Parathyroid adenoma (tissue), 2 donors: ENCODE data around the gene ECE1.
"Not testable (repeated sequence)": the region's sequence is repeated elsewhere in the genome, so short reads cannot be mapped to it uniquely, and the experiment has no call there.

Experiments
- H2AFZ ChIP-seq: fragments of 300-600 bp; sonication (generic); one replicate; pipeline ENCODE4 v1.7.0; 2017; ENCODE audit warnings: antibody characterized with exemption, mild to moderate bottlenecking
- H3K27ac ChIP-seq: fragments of 300-600 bp; sonication (generic); one replicate; pipeline ENCODE4 v1.7.0; 2017
- H3K27me3 ChIP-seq: fragments of 300-600 bp; sonication (generic); one replicate; pipeline ENCODE4 v1.7.0; 2017; ENCODE audit warnings: low read length; ENCODE audit not compliant: control insufficient read depth, insufficient read depth
- H3K36me3 ChIP-seq: fragments of 300-600 bp; sonication (generic); one replicate; pipeline ENCODE4 v1.7.0; 2017; ENCODE audit warnings: low read length; ENCODE audit not compliant: control insufficient read depth, insufficient read depth
- H3K4me1 ChIP-seq: fragments of 300-600 bp; sonication (generic); one replicate; pipeline ENCODE4 v1.7.0; 2017; ENCODE audit warnings: control low read depth
- H3K4me2 ChIP-seq: fragments of 300-600 bp; sonication (generic); one replicate; pipeline ENCODE4 v1.7.0; 2017; ENCODE audit warnings: low read length
- H3K4me3 ChIP-seq: fragments of 300-600 bp; sonication (generic); one replicate; pipeline ENCODE4 v1.7.0; 2017; ENCODE audit warnings: low read depth, low read length
- H3K79me2 ChIP-seq: fragments of 300-600 bp; sonication (generic); one replicate; pipeline ENCODE4 v1.7.0; 2017; ENCODE audit warnings: control low read depth
- H3K9ac ChIP-seq: fragments of 300-600 bp; sonication (generic); one replicate; pipeline ENCODE4 v1.7.0; 2017; ENCODE audit warnings: mild to moderate bottlenecking
- H3K9me3 ChIP-seq: fragments of 300-600 bp; sonication (generic); one replicate; pipeline ENCODE4 v1.7.0; 2017; ENCODE audit warnings: low read length; ENCODE audit not compliant: control insufficient read depth
- TF ChIP-seq, protein P1 (sequence below): fragments of 300-600 bp; sonication (generic); IDR thresholded peaks from one replicate; pipeline ENCODE4 v1.7.0; 2017; ENCODE audit warnings: antibody characterized with exemption, mild to moderate bottlenecking
- donor health status: primary hyperparathyroidism.

ECE1 gene

DNA sequence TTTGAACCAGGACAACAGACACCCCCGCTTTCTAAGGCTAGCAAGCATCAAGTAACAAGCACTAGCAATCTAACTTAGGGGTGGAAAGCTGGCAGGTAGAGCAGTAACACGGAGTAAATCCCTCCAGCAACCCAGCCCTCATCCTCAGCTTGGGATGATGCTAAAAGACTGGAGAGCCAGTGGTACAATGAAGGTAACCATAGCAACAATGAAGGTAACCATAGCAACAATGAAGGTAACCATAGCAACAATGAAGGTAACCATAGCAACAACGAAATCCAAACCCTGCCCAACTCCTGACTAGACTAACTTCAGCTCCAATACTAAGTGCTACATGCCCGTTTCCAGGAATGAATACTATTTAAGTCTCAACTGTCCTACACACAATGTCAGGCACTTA is 91.3 kb downstream of the ECE1 start:
- H3K27ac ChIP-seq, result no peak overlapping the region
- no peak overlapping the region for H3K4me3 ChIP-seq
- H3K27me3 ChIP-seq, result no peaks in the 10 kb centered on the region
- no peaks in the 10 kb centered on the region for H3K4me1 ChIP-seq
- TF ChIP-seq, protein P1, sequence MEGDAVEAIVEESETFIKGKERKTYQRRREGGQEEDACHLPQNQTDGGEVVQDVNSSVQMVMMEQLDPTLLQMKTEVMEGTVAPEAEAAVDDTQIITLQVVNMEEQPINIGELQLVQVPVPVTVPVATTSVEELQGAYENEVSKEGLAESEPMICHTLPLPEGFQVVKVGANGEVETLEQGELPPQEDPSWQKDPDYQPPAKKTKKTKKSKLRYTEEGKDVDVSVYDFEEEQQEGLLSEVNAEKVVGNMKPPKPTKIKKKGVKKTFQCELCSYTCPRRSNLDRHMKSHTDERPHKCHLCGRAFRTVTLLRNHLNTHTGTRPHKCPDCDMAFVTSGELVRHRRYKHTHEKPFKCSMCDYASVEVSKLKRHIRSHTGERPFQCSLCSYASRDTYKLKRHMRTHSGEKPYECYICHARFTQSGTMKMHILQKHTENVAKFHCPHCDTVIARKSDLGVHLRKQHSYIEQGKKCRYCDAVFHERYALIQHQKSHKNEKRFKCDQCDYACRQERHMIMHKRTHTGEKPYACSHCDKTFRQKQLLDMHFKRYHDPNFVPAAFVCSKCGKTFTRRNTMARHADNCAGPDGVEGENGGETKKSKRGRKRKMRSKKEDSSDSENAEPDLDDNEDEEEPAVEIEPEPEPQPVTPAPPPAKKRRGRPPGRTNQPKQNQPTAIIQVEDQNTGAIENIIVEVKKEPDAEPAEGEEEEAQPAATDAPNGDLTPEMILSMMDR, result no peak
- H3K36me3 ChIP-seq, result no peaks in the 10 kb centered on the region
- H3K79me2 ChIP-seq, result no peaks in the 10 kb centered on the region
- no peak overlapping the region for H2AFZ ChIP-seq
- no peak overlapping the region for H3K4me2 ChIP-seq
- H3K9ac ChIP-seq, result no peak overlapping the region
- no peaks in the 10 kb centered on the region for H3K9me3 ChIP-seq

GRCh38 chr1:21192871-21193270 is 97.4 kb downstream of the ECE1 start:
- no peak overlapping the region for H3K9ac ChIP-seq
- H3K27ac ChIP-seq, result no peak overlapping the region

GRCh38 chr1:21192284-21192683 is 98.0 kb downstream of the ECE1 start:
- H3K27ac ChIP-seq, result no peak overlapping the region
- no peaks in the 10 kb centered on the region for H3K4me1 ChIP-seq
- no peaks in the 10 kb centered on the region for H3K79me2 ChIP-seq
- H3K9ac ChIP-seq, result no peak overlapping the region
- H3K36me3 ChIP-seq, result no peaks in the 10 kb centered on the region
- no peak overlapping the region for H3K4me2 ChIP-seq
- no peak overlapping the region for H2AFZ ChIP-seq
- TF ChIP-seq, protein P1, result no peak
- H3K4me3 ChIP-seq, result no peak overlapping the region
- no peaks in the 10 kb centered on the region for H3K27me3 ChIP-seq
- no peaks in the 10 kb centered on the region for H3K9me3 ChIP-seq

More at GRCh38 chr1:21192871-21193270, 97.4 kb downstream of the ECE1 start:
- no peak overlapping the region for H3K4me2 ChIP-seq
- no peak overlapping the region for H2AFZ ChIP-seq
- no peaks in the 10 kb centered on the region for H3K79me2 ChIP-seq
- H3K4me3 ChIP-seq, result no peak overlapping the region
- no peaks in the 10 kb centered on the region for H3K4me1 ChIP-seq
- H3K9me3 ChIP-seq, result no peaks in the 10 kb centered on the region
- TF ChIP-seq, protein P1, result no peak
- H3K36me3 ChIP-seq, result no peaks in the 10 kb centered on the region
- H3K27me3 ChIP-seq, result no peaks in the 10 kb centered on the region

- not testable (repeated sequence) for H3K4me3 ChIP-seq, H2AFZ ChIP-seq, H3K27ac ChIP-seq, H3K27me3 ChIP-seq, H3K9ac ChIP-seq, H3K4me1 ChIP-seq, H3K4me2 ChIP-seq, H3K79me2 ChIP-seq, H3K36me3 ChIP-seq, H3K9me3 ChIP-seq
Observed at GRCh38 chr1:21190771-21191170, 99.5 kb downstream of the ECE1 start.

- no peaks in the 10 kb centered on the region for H3K79me2 ChIP-seq
- no peak overlapping the region for H2AFZ ChIP-seq
- H3K27me3 ChIP-seq, result no peaks in the 10 kb centered on the region
- H3K9me3 ChIP-seq, result no peaks in the 10 kb centered on the region
- TF ChIP-seq, protein P1, result no peak
- no peaks in the 10 kb centered on the region for H3K36me3 ChIP-seq
- H3K9ac ChIP-seq, result no peak overlapping the region
- H3K4me3 ChIP-seq, result no peak overlapping the region
- H3K27ac ChIP-seq, result no peak overlapping the region
- no peak overlapping the region for H3K4me2 ChIP-seq
- H3K4me1 ChIP-seq, result no peaks in the 10 kb centered on the region
Observed at GRCh38 chr1:21189906-21190500, 100.3 kb downstream of the ECE1 start.
